GM12878 (cell line): ENCODE data around the gene MRPL50. TPM values are rescaled to one million over a fixed set of nuclear protein-coding genes. Genes with fewer than 3 reads are reported as not detected.

Experiments used
- ATAC-seq: fragments of 200-7000 bp; cut with Tn5 transposase; 3 replicates; pipeline ENCODE4 v1.9.1; 2020; ENCODE audit warnings: mild to moderate bottlenecking, moderate library complexity
- BruUV-seq: library from RNA; stranded (reverse); fragments of 400-500 nt; replicated peaks from 2 replicates; lab custom pipeline; 2021; lab: Mats Ljungman, UMichigan
- CTCF ChIA-PET: fragments of 300-600 bp; sonication (Branson Sonifier 250); formaldehyde crosslinking; extraction: SDS; loops from one replicate; lab custom pipeline; 2021; ENCODE audit warnings: inconsistent platforms; lab: Yijun Ruan, JAX
- POLR2A ChIA-PET: fragments of 350-600 bp; formaldehyde crosslinking; extraction: SDS; loops from one replicate; lab custom pipeline; 2021; ENCODE audit warnings: inconsistent platforms; lab: Charles Lee
- RAD21 ChIA-PET: fragments of 300-600 bp; sonication (Branson Sonifier 250); formaldehyde crosslinking; loops from one replicate; lab custom pipeline; 2023; ENCODE audit warnings: antibody characterized with exemption; ENCODE audit not compliant: unreplicated experiment; lab: Charles Lee
- SMC1A ChIA-PET: fragments of 300-600 bp; sonication (Branson Sonifier 250); formaldehyde crosslinking; loops from one replicate; lab custom pipeline; 2023; ENCODE audit not compliant: unreplicated experiment, uncharacterized antibody; lab: Charles Lee
- DNase-seq: peaks from one replicate; pipeline ENCODE4 v3.0.0-alpha.2; 2011; ENCODE audit warnings: low read depth, low spot score
- FAIRE-seq: peaks from 3 replicates; lab custom pipeline; 2011; peaks lifted over from hg19 to GRCh38; lab: Jason Lieb, UNC
- H2AFZ ChIP-seq: 2 replicates; pipeline ENCODE4 v1.6.0; 2011; ENCODE audit warnings: low read depth, low read length, control low read depth; ENCODE audit not compliant: control insufficient read depth
- H3K27ac ChIP-seq: 2 replicates; pipeline ENCODE4 v1.5.1; 2011; ENCODE audit warnings: control low read depth; ENCODE audit not compliant: control insufficient read depth, insufficient read depth
- H3K27me3 ChIP-seq, 2 experiments: replicated peaks in 1 of 2; 2 replicates each; pipeline versions ENCODE4 v1.6.0 to v1.6.1; 2011; ENCODE audit warnings: low read length in 1 of 2; ENCODE audit not compliant: control insufficient read depth in 2 of 2, insufficient read depth in 2 of 2
- H3K36me3 ChIP-seq, 2 experiments: 2 replicates each; pipeline ENCODE4 v1.5.1; 2011; ENCODE audit warnings: low read length in 1 of 2; ENCODE audit not compliant: control insufficient read depth in 2 of 2, insufficient read depth in 2 of 2
- H3K4me1 ChIP-seq: 2 replicates; pipeline ENCODE4 v1.6.1; 2011; ENCODE audit warnings: mild to moderate bottlenecking, low read length, moderate library complexity, mixed read lengths; ENCODE audit not compliant: control insufficient read depth, insufficient read depth
- H3K4me2 ChIP-seq: 2 replicates; pipeline ENCODE4 v1.6.0; 2011; ENCODE audit warnings: control low read depth; ENCODE audit not compliant: control insufficient read depth, insufficient read depth
- H3K4me3 ChIP-seq: fragments of 200-600 bp; sonication (generic); 2 replicates; pipeline ENCODE4 v1.5.1; 2016
- H3K79me2 ChIP-seq: 2 replicates; pipeline ENCODE4 v1.6.0; 2011; ENCODE audit warnings: low read length; ENCODE audit not compliant: control insufficient read depth, insufficient read depth
- H3K9ac ChIP-seq: 2 replicates; pipeline ENCODE4 v1.8.0; 2011; ENCODE audit warnings: low read length, control low read depth, mixed read lengths; ENCODE audit not compliant: control insufficient read depth, insufficient read depth
- H3K9me3 ChIP-seq: replicated peaks from 3 replicates; pipeline ENCODE4 v1.5.1; 2011; ENCODE audit warnings: mild to moderate bottlenecking, low read length; ENCODE audit not compliant: control insufficient read depth, insufficient read depth
- H4K20me1 ChIP-seq: 2 replicates; pipeline ENCODE4 v1.6.0; 2011; ENCODE audit not compliant: control insufficient read depth, insufficient read depth
- CBX5 ChIP-seq: sonication (generic); IDR thresholded peaks from 2 replicates; pipeline ENCODE4 v1.6.1; 2016; ENCODE audit warnings: low read depth, moderate library complexity, mild to moderate bottlenecking, inconsistent platforms
- DPF2 ChIP-seq: fragments of 450-650 bp; IDR thresholded peaks from 2 replicates; pipeline ENCODE4 v1.6.1; 2017; ENCODE audit warnings: mild to moderate bottlenecking
- EED ChIP-seq: sonication (generic); IDR thresholded peaks from 2 replicates; pipeline ENCODE4 v1.6.1; 2016; ENCODE audit warnings: antibody characterized with exemption, low read depth
- IKZF2 ChIP-seq, 2 experiments: fragments of 450-650 bp; IDR thresholded peaks; 2 replicates each; pipeline ENCODE4 v1.6.1; 2017; ENCODE audit warnings: mild to moderate bottlenecking in 2 of 2, moderate library complexity in 2 of 2
- JUND ChIP-seq: IDR thresholded peaks from 2 replicates; pipeline ENCODE4 v1.6.1; 2012; ENCODE audit warnings: low read depth, mild to moderate bottlenecking, low read length, improper control_type of control experiment, moderate library complexity
- KDM1A ChIP-seq: fragments of 200-600 bp; sonication (generic); IDR thresholded peaks from 2 replicates; pipeline ENCODE4 v1.6.1; 2016; ENCODE audit warnings: borderline replicate concordance
- MEF2B ChIP-seq: fragments of 450-650 bp; IDR thresholded peaks from 2 replicates; pipeline ENCODE4 v1.6.1; 2018; ENCODE audit warnings: mild to moderate bottlenecking, moderate library complexity; ENCODE audit not compliant: partially characterized antibody, poor library complexity, severe bottlenecking
- PBX3 ChIP-seq: IDR thresholded peaks from 2 replicates; pipeline ENCODE4 v1.6.1; 2011; ENCODE audit warnings: mild to moderate bottlenecking, low read depth, low read length, moderate library complexity; ENCODE audit not compliant: insufficient replicate concordance
- POLR2A ChIP-seq: IDR thresholded peaks from 2 replicates; pipeline ENCODE4 v1.6.1; 2011; ENCODE audit warnings: low read depth, mild to moderate bottlenecking, low read length
- SKIL ChIP-seq: fragments of 450-650 bp; IDR thresholded peaks from 2 replicates; pipeline ENCODE4 v1.6.1; 2017; ENCODE audit warnings: mild to moderate bottlenecking, low read depth, inconsistent platforms; ENCODE audit not compliant: poor library complexity, severe bottlenecking
- SUPT20H ChIP-seq: IDR thresholded peaks from 2 replicates; pipeline ENCODE4 v1.6.1; 2011; ENCODE audit warnings: low read depth, mild to moderate bottlenecking, low read length, moderate library complexity, borderline replicate concordance; ENCODE audit not compliant: control insufficient read depth
- ZBTB11 ChIP-seq: fragments of 450-650 bp; formaldehyde crosslinking; IDR thresholded peaks from 2 replicates; pipeline ENCODE4 v1.5.0; 2022; ENCODE audit warnings: mild to moderate bottlenecking, missing genetic modification characterization
- ZNF24 ChIP-seq: fragments of 450-650 bp; IDR thresholded peaks from 2 replicates; pipeline ENCODE4 v1.6.1; 2017; ENCODE audit warnings: antibody characterized with exemption, mild to moderate bottlenecking
- ZSCAN29 ChIP-seq: fragments of 450-650 bp; IDR thresholded peaks from 2 replicates; pipeline ENCODE4 v1.6.1; 2017; ENCODE audit warnings: mild to moderate bottlenecking, moderate library complexity
- in situ Hi-C: fragments of 300-500 bp; cut with MboI; formaldehyde crosslinking; loops from 9 replicates; pipeline ENCODE4 v1.14.3; 2018; ENCODE audit warnings: mixed read lengths
- intact Hi-C: fragments of 100-400 bp; cut with micrococcal nuclease; formaldehyde crosslinking; loops from one replicate; pipeline ENCODE4 v1.14.2; 2022; ENCODE audit not compliant: unreplicated experiment
- polyA plus RNA-seq, 11 experiments: library from polyadenylated mRNA; depleted of rRNA in 4 of 11; unstranded in 6 of 11; stranded (reverse) in 5 of 11; fragments of >200 nt; fragmentation: Nextera tagmentation in 4 of 11; fragmentation: Illumina TruSeq in 1 of 11; extraction: Ambion mirVana in 4 of 11; extraction: Trizol in 1 of 11; gene quantifications; 1 replicate in 1 of 11; 2 replicates in 10 of 11; pipeline versions ENCODE4 v1.2.1 to v1.2.3, GENCODE V29; 2011 to 2016; ENCODE audit warnings: inconsistent platforms in 2 of 11, missing spikeins in 2 of 11, low read depth in 1 of 11
- total RNA-seq, 4 experiments: library from RNA; depleted of rRNA in 3 of 4; stranded (reverse); fragments of >200 nt in 3 of 4; fragmentation: Illumina TruSeq in 1 of 4; extraction: Trizol in 1 of 4; gene quantifications; 2 replicates each; pipeline versions ENCODE4 v1.2.1 to v1.2.3, GENCODE V29; 2013 to 2021

The MRPL50 gene
- total and polyA plus RNA-seq, 10 of the 15 experiments (the other 5 are each of a cell fraction or from before 2014, with no cell fraction given) = 12.8 to 79.4 (median 27.9) TPM

- Histone ChIP-seq H3K27ac (no peak overlapping the region), H2AFZ (no peak overlapping the region), H3K4me1 (no peaks in the 10 kb centered on the region), H4K20me1 (no peaks in the 10 kb centered on the region), H3K9ac (no peak overlapping the region), H3K79me2 (no peaks in the 10 kb centered on the region), H3K4me2 (no peak overlapping the region), H3K36me3 (no peaks in the 10 kb centered on the region), H3K4me3 (no peak overlapping the region), H3K27me3 (no peaks in the 10 kb centered on the region), H3K9me3 (no peaks in the 10 kb centered on the region)
- CTCF ChIA-PET = interaction anchor here (1.5 kb wide), 1 partner anchor 8 kb away, joined by 5 read pairs; no protein-coding TSS in a partner anchor
- no TSS peak for BruUV-seq
- ATAC-seq (no peak), DNase-seq (no peak), FAIRE-seq (no peak)
- in situ Hi-C loops = no loop called here
- intact Hi-C loops = no loop called here
- TF ChIP-seq KDM1A = no peak
- no peak for TF ChIP-seq JUND
- TF ChIP-seq ZSCAN29 = no peak
- TF ChIP-seq SUPT20H = no peak
- no peak for TF ChIP-seq POLR2A
- TF ChIP-seq CBX5 = no peak
- no peak for TF ChIP-seq ZNF24
- TF ChIP-seq EED = no peak
- no peak for TF ChIP-seq PBX3
- no peak for TF ChIP-seq ZBTB11
- no peak for TF ChIP-seq SKIL
- no peak for TF ChIP-seq DPF2
- TF ChIP-seq IKZF2 (IDR thresholded peaks at IDR 0.05) = no peak
- no peak for TF ChIP-seq MEF2B
- SMC1A ChIA-PET = interaction anchor here (1.1 kb wide), 1 partner anchor 19 kb away, joined by 3 read pairs; no protein-coding TSS in a partner anchor
- POLR2A ChIA-PET = no interaction called here
- RAD21 ChIA-PET = no interaction called here
Measured at GRCh38 chr9:101380295-101380694, 18.1 kb downstream of the MRPL50 start.
